SK-N-SH (cell line): ENCODE results near the gene ZNF580. TPM values are rescaled to one million over a fixed set of nuclear protein-coding genes. Genes with fewer than 3 reads are reported as not detected.

Source experiments
- CTCF ChIA-PET: fragments of 300-600, 350-600 bp; formaldehyde crosslinking; extraction: SDS; loops from one replicate; lab custom pipeline; 2021; lab: Yijun Ruan, JAX
- POLR2A ChIA-PET: fragments of 350-600 bp; sonication (Branson Sonifier 250); formaldehyde crosslinking; extraction: SDS; loops from one replicate; lab custom pipeline; 2020; ENCODE audit warnings: antibody characterized with exemption, inconsistent platforms; lab: Yijun Ruan, JAX
- DNase-seq: peaks from one replicate; pipeline ENCODE4 v3.0.0; 2012
- H2AFZ ChIP-seq: fragments of 200-600 bp; sonication (generic); 2 replicates; pipeline ENCODE4 v1.8.1; 2016; ENCODE audit warnings: antibody characterized with exemption, mild to moderate bottlenecking, low read depth
- H3F3A ChIP-seq: fragments of 200-600 bp; sonication (generic); replicated peaks from 2 replicates; pipeline ENCODE3; 2016; ENCODE audit warnings: antibody characterized with exemption, mild to moderate bottlenecking; ENCODE audit not compliant: insufficient read depth
- H3K27ac ChIP-seq, 2 experiments: fragments of 200-500 bp in 1 of 2; fragments of 200-600 bp in 1 of 2; sonication (Bioruptor generic) in 1 of 2; sonication (generic), shearing (Covaris generic) in 1 of 2; 2 replicates each; pipeline versions ENCODE4 v1.5.1 to v1.6.1; 2014 to 2016; ENCODE audit warnings: low read depth in 2 of 2, inconsistent platforms in 1 of 2, low read length in 1 of 2, mild to moderate bottlenecking in 1 of 2, mixed read lengths in 1 of 2
- H3K27me3 ChIP-seq: fragments of 200-600 bp; sonication (generic), shearing (Covaris generic); 2 replicates; pipeline ENCODE4 v1.6.1; 2016; ENCODE audit warnings: mixed run types; ENCODE audit not compliant: insufficient read depth
- H3K36me3 ChIP-seq, 2 experiments: fragments of 200-500 bp in 1 of 2; fragments of 200-600 bp in 1 of 2; sonication (Bioruptor generic) in 1 of 2; sonication (generic) in 1 of 2; replicated peaks in 1 of 2; 2 replicates each; pipeline versions ENCODE3 to v1.5.1; 2014 to 2016; ENCODE audit warnings: low read length in 1 of 2, mild to moderate bottlenecking in 1 of 2; ENCODE audit not compliant: insufficient read depth in 2 of 2, control insufficient read depth in 1 of 2
- H3K4me1 ChIP-seq, 2 experiments: fragments of 200-500 bp in 1 of 2; fragments of 200-600 bp in 1 of 2; sonication (Bioruptor generic) in 1 of 2; sonication (generic), shearing (Covaris generic) in 1 of 2; 2 replicates each; pipeline versions ENCODE4 v1.5.1 to v1.6.1; 2014 to 2016; ENCODE audit warnings: low read depth in 1 of 2, low read length in 1 of 2, mixed run types in 1 of 2; ENCODE audit not compliant: insufficient read depth in 2 of 2, control insufficient read depth in 1 of 2
- H3K4me2 ChIP-seq: fragments of 200-600 bp; sonication (generic), shearing (Covaris generic); 2 replicates; pipeline ENCODE4 v1.6.1; 2017; ENCODE audit warnings: mixed run types
- H3K4me3 ChIP-seq, 2 experiments: fragments of 200-500 bp in 1 of 2; fragments of 200-600 bp in 1 of 2; sonication (Bioruptor generic) in 1 of 2; sonication (generic), shearing (Covaris generic) in 1 of 2; 2 replicates each; pipeline versions ENCODE4 v1.5.1 to v1.8.1; 2014 to 2016; ENCODE audit warnings: low read depth in 2 of 2, inconsistent platforms in 1 of 2, low read length in 1 of 2, mild to moderate bottlenecking in 1 of 2, mixed read lengths in 1 of 2, moderate library complexity in 1 of 2
- H3K79me2 ChIP-seq: fragments of 200-600 bp; sonication (generic); 2 replicates; pipeline ENCODE4 v1.8.1; 2017; ENCODE audit warnings: mild to moderate bottlenecking; ENCODE audit not compliant: insufficient read depth
- H3K9ac ChIP-seq: fragments of 200-600 bp; sonication (generic); 2 replicates; pipeline ENCODE4 v1.6.1; 2017; ENCODE audit warnings: mixed run types
- H3K9me2 ChIP-seq: fragments of 200-600 bp; sonication (generic); 2 replicates; pipeline ENCODE4 v1.6.1; 2017; ENCODE audit warnings: mixed run types
- H3K9me3 ChIP-seq: fragments of 200-600 bp; sonication (generic); 2 replicates; pipeline ENCODE4 v1.6.1; 2017; ENCODE audit warnings: mixed run types, mild to moderate bottlenecking, moderate library complexity
- H4K20me1 ChIP-seq: fragments of 200-600 bp; sonication (generic); 2 replicates; pipeline ENCODE4 v1.6.1; 2017; ENCODE audit warnings: mild to moderate bottlenecking, mixed run types; ENCODE audit not compliant: insufficient read depth
- CHD2 ChIP-seq: fragments of 150-350 bp; IDR thresholded peaks from 2 replicates; pipeline ENCODE4 v1.6.1; 2018; ENCODE audit warnings: low read length; ENCODE audit not compliant: partially characterized antibody
- CTCF ChIP-seq: fragments of 200-600 bp; sonication (generic); IDR thresholded peaks from 2 replicates; pipeline ENCODE4 v1.6.1; 2017; ENCODE audit warnings: antibody characterized with exemption, mild to moderate bottlenecking, moderate library complexity
- FOSL2 ChIP-seq: IDR thresholded peaks from 2 replicates; pipeline ENCODE4 v1.4.0; 2012; ENCODE audit warnings: low read depth, mild to moderate bottlenecking, moderate library complexity, borderline replicate concordance
- FOXJ3 ChIP-seq: sonication (generic); formaldehyde crosslinking; IDR thresholded peaks from 2 replicates; pipeline ENCODE4 v1.5.1; 2020; ENCODE audit warnings: mild to moderate bottlenecking, missing genetic modification reagents
- GATA2 ChIP-seq: sonication (generic); formaldehyde crosslinking; IDR thresholded peaks from 2 replicates; pipeline ENCODE4 v1.5.0; 2020; ENCODE audit warnings: mild to moderate bottlenecking, missing genetic modification reagents
- MAX ChIP-seq: IDR thresholded peaks from 2 replicates; pipeline ENCODE4 v1.4.0; 2012; ENCODE audit warnings: low read depth
- MXI1 ChIP-seq: IDR thresholded peaks from 2 replicates; pipeline ENCODE4 v1.6.1; 2012; ENCODE audit warnings: mild to moderate bottlenecking, low read depth, low read length, improper control_type of control experiment
- NFIC ChIP-seq: IDR thresholded peaks from 2 replicates; pipeline ENCODE4 v1.4.0; 2012; ENCODE audit warnings: borderline replicate concordance
- NRF1 ChIP-seq: IDR thresholded peaks from 2 replicates; pipeline ENCODE4 v1.6.1; 2012; ENCODE audit warnings: low read depth, mild to moderate bottlenecking, low read length
- PBX3 ChIP-seq: IDR thresholded peaks from 2 replicates; pipeline ENCODE4; 2012
- RAD21 ChIP-seq: IDR thresholded peaks from 2 replicates; pipeline ENCODE4 v1.6.1; 2012; ENCODE audit warnings: mild to moderate bottlenecking, low read length
- RCOR1 ChIP-seq: fragments of 150-350 bp; IDR thresholded peaks from 2 replicates; pipeline ENCODE4 v1.6.1; 2017; ENCODE audit warnings: antibody characterized with exemption, low read length
- SIN3A ChIP-seq: IDR thresholded peaks from 2 replicates; pipeline ENCODE4 v1.6.1; 2012; ENCODE audit warnings: low read depth, mild to moderate bottlenecking, low read length, moderate library complexity, borderline replicate concordance
- SMC3 ChIP-seq: IDR thresholded peaks from 2 replicates; pipeline ENCODE4 v1.6.1; 2012; ENCODE audit warnings: low read depth, low read length, improper control_type of control experiment
- TAF1 ChIP-seq: IDR thresholded peaks from 2 replicates; pipeline ENCODE4 v1.6.1; 2012; ENCODE audit warnings: low read depth, mild to moderate bottlenecking, low read length, moderate library complexity, borderline replicate concordance
- USF1 ChIP-seq: IDR thresholded peaks from 2 replicates; pipeline ENCODE4 v1.4.0; 2012; ENCODE audit warnings: low read depth, borderline replicate concordance
- USF2 ChIP-seq: fragments of 150-350 bp; IDR thresholded peaks from 2 replicates; pipeline ENCODE4 v1.6.1; 2017; ENCODE audit warnings: antibody characterized with exemption, low read length, low read depth, borderline replicate concordance
- WGBS: methylation state at CpG from one replicate; pipeline ENCODE4 v1.1.6; 2017; ENCODE audit warnings: low lambda C conversion rate; 5-methylcytosine and 5-hydroxymethylcytosine counted together
- polyA plus RNA-seq, 3 experiments: library from polyadenylated mRNA; depleted of rRNA; stranded (reverse); fragments of >200 nt; gene quantifications; 2 replicates each; pipeline ENCODE4 v1.2.3, GENCODE V29; 2012

Gene ZNF580
- polyA plus RNA-seq, 1 of the 3 experiments (the other 2 are of a cell fraction): 21.9 TPM

- TF ChIP-seq GATA2 (CRISPR knock-in tag) (no peak), NRF1 (peak; percentile 58; the same call in 1 of the 2 replicates), SIN3A (peak; percentile 57; the same call in 1 of the 2 replicates), MXI1 (peak; percentile 91), RAD21 (peak; percentile 48), SMC3 (peak; percentile 16; the same call in 1 of the 2 replicates), USF2 (peak; percentile 32; the same call in 1 of the 2 replicates), FOXJ3 (peak; percentile 57; the same call in 1 of the 2 replicates), USF1 (peak; percentile 62; the same call in 1 of the 2 replicates), PBX3 (0 out of 2 replicates have a peak, but pooled peaks have one; percentile 5), CTCF (peak; percentile 59), MAX (peak; percentile 99), RCOR1 (0 out of 2 replicates have a peak, but pooled peaks have one; percentile 29), CHD2 (peak; percentile 66), NFIC (no peak), TAF1 (no peak), FOSL2 (no peak)
- TF ChIP-seq, all 33 proteins: peak for 13
- Histone ChIP-seq H3K4me2 (peak overlapping the region; percentile 95), H3K9me3 (no peaks in the 10 kb centered on the region), H3K4me3 (peak overlapping the region; percentile 53 to 81), H3K4me1 (peaks cover 15 to 48% of the 10 kb centered on the region in 2 experiments; a peak in 1 of 4 replicates), H3K27ac (peak overlapping the region; percentile 85 to 88), H3F3A (peaks cover 27% of the 10 kb centered on the region), H3K9ac (peak overlapping the region; percentile 86), H3K36me3 (peaks cover 6 to 10% of the 10 kb centered on the region in 2 experiments), H3K9me2 (no peaks in the 10 kb centered on the region), H4K20me1 (no peaks in the 10 kb centered on the region), H3K27me3 (no peaks in the 10 kb centered on the region), H2AFZ (peak overlapping the region; percentile 49; the same call in 1 of the 2 replicates), H3K79me2 (peaks cover 95% of the 10 kb centered on the region)
- CTCF ChIA-PET: interaction anchor here (0.7 to 5.0 kb wide), 12 partner anchors 8 to 462 kb away, joined by 3 to 28 read pairs (median 4); partner anchors contain the start of gene ZNF784
- 55% methylated on average over 22 of the region's 38 CpGs for WGBS
- POLR2A ChIA-PET: interaction anchor here (0.6 to 1.0 kb wide), 3 partner anchors 14 to 153 kb away, joined by 3 to 4 read pairs (median 4); partner anchors contain the start of gene ZNF524
- peak; percentile 83 for DNase-seq
Measured at GRCh38 chr19:55640043-55640576, 692 bp upstream of the ZNF580 start.
